ENCODE data around the gene CDYL2. TPM values are rescaled to one million over a fixed set of nuclear protein-coding genes. Genes with fewer than 3 reads are reported as not detected.

The CDYL2 gene
- total RNA-seq, 3 donors from 2014 or later, result 6.3 to 8.9 (median 7.5) TPM

GRCh38 chr16:80846680-80847079 lies 42.3 kb upstream of the CDYL2 start:
- H3K4me3 ChIP-seq, result no peak overlapping the region
- no peaks in the 10 kb centered on the region for H3K36me3 ChIP-seq (ENCODE audit: low read depth)
- no peak for DNase-seq
- H3K4me1 ChIP-seq (ENCODE audit: low read depth), result no peaks in the 10 kb centered on the region
- peaks cover 13% of the 10 kb centered on the region for H3K9me3 ChIP-seq
- intact Hi-C loops (cut with DNase I, micrococcal nuclease), result no loop called here
- no peak for ATAC-seq
- TF ChIP-seq, protein P1, sequence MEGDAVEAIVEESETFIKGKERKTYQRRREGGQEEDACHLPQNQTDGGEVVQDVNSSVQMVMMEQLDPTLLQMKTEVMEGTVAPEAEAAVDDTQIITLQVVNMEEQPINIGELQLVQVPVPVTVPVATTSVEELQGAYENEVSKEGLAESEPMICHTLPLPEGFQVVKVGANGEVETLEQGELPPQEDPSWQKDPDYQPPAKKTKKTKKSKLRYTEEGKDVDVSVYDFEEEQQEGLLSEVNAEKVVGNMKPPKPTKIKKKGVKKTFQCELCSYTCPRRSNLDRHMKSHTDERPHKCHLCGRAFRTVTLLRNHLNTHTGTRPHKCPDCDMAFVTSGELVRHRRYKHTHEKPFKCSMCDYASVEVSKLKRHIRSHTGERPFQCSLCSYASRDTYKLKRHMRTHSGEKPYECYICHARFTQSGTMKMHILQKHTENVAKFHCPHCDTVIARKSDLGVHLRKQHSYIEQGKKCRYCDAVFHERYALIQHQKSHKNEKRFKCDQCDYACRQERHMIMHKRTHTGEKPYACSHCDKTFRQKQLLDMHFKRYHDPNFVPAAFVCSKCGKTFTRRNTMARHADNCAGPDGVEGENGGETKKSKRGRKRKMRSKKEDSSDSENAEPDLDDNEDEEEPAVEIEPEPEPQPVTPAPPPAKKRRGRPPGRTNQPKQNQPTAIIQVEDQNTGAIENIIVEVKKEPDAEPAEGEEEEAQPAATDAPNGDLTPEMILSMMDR (IDR thresholded peaks at IDR 0.05), result no peak

- TF ChIP-seq, protein P1 (IDR thresholded peaks at IDR 0.05), result no peak
- ATAC-seq, result no peak
- intact Hi-C loops (cut with DNase I, micrococcal nuclease), result no loop called here
Measured at GRCh38 chr16:80846275-80846674, 41.9 kb upstream of the CDYL2 start.

DNA sequence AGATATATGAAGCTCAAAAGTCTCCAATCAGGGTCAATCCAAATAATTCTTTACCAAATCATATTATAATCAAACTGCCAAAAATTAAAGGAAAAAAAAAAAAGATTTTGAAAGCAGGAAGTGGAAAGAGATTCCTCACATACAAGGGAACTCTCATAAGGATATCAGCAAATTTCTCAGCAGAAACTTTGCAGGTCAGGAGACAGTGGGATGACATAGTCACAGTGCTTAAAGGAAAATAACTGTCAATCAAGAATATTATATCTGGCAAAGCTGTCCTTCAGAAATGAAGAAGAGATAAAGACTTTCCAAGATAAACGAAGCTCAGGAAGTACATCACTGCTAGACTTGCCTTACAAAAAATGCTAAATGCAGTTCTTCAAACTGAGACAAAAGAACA lies 40.0 kb upstream of the CDYL2 start:
- Histone ChIP-seq H3K4me1 (ENCODE audit: low read depth) (no peaks in the 10 kb centered on the region), H3K4me3 (no peak overlapping the region), H3K9me3 (peaks cover 13% of the 10 kb centered on the region), H3K36me3 (ENCODE audit: low read depth) (no peaks in the 10 kb centered on the region)
- no peak for ATAC-seq
- TF ChIP-seq, protein P1 (IDR thresholded peaks at IDR 0.05), result no peak
- intact Hi-C loops (cut with DNase I, micrococcal nuclease), result no loop called here
- DNase-seq, result no peak

More at GRCh38 chr16:80846275-80846674, 41.9 kb upstream of the CDYL2 start:
- peaks cover 13% of the 10 kb centered on the region for H3K9me3 ChIP-seq
- DNase-seq, result no peak
- H3K36me3 ChIP-seq (ENCODE audit: low read depth), result no peaks in the 10 kb centered on the region
- H3K4me3 ChIP-seq, result no peak overlapping the region
- H3K4me1 ChIP-seq (ENCODE audit: low read depth), result no peaks in the 10 kb centered on the region

DNA sequence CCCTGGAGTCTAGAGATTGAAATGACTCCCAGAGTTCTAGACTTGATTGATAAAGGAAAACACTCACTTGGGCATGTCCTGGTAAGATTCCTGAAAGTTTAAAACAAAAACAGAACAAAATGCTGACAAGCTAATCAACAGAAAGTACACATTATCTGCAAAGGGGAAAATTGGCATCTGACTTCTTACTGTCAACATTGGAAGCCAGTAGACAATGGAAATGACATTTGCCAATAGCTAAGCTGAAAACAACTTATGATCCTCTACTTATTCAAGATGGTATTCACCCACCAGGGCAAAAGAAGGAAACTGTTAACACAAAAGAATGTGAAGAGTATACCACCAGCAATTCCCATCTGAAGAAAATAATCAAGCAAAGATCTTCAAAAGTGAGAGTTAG lies 36.8 kb upstream of the CDYL2 start:
- Histone ChIP-seq H3K9me3 (peaks cover 13% of the 10 kb centered on the region), H3K36me3 (ENCODE audit: low read depth) (no peaks in the 10 kb centered on the region), H3K4me1 (ENCODE audit: low read depth) (no peaks in the 10 kb centered on the region), H3K4me3 (no peak overlapping the region)
- intact Hi-C loops (cut with DNase I, micrococcal nuclease), result no loop called here
- no peak for DNase-seq
- TF ChIP-seq, protein P1 (IDR thresholded peaks at IDR 0.05), result no peak
- ATAC-seq, result no peak

DNA sequence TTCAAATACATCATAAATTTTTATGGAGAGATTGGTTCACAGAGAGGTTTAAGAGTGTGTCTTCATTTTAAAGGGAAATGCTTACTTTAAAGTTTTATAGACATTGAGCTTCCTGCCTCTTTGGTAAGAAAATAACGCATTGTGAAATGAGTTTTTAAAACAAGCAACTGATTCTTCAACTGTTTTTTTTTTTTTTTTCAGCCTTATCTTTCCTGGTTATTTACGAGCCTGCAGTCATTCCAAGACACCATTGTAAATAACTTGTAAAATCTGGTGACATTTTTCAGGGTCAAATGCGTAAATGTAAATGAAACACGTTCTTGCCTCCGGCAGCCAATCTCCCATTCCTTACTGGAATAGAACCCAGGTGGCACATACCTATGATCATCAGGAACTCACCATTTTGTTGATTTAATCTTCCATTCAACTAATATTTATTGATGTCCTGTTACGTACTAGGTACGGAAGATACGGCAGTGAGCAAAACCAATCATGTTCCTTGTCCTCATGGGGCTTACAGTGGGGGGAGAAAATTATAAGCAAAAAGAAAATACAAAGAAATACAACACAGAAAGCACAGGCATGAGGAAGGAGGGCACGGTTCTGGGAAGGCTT lies 33.2 kb upstream of the CDYL2 start:
- intact Hi-C loops (cut with DNase I, micrococcal nuclease), result no loop called here
- no peak for DNase-seq
- Histone ChIP-seq H3K36me3 (ENCODE audit: low read depth) (no peaks in the 10 kb centered on the region), H3K4me3 (no peak overlapping the region), H3K4me1 (ENCODE audit: low read depth) (no peaks in the 10 kb centered on the region), H3K9me3 (no peaks in the 10 kb centered on the region)
- TF ChIP-seq, protein P1 (IDR thresholded peaks at IDR 0.05), result no peak
- ATAC-seq, result peak; percentile 44

- Histone ChIP-seq H3K4me1 (ENCODE audit: low read depth) (no peaks in the 10 kb centered on the region), H3K36me3 (ENCODE audit: low read depth) (no peaks in the 10 kb centered on the region), H3K9me3 (no peaks in the 10 kb centered on the region), H3K4me3 (no peak overlapping the region)
- DNase-seq (no peak), ATAC-seq (no peak)
- TF ChIP-seq, protein P1 (IDR thresholded peaks at IDR 0.05), result no peak
- intact Hi-C loops (cut with DNase I, micrococcal nuclease), result no loop called here
Measured at GRCh38 chr16:80836846-80837245, 32.4 kb upstream of the CDYL2 start.
